Subcutaneous abdominal adipose tissue (tissue), 5 donors: ENCODE results near the gene SPCS3.
"Not testable (repeated sequence)": the region's sequence is repeated elsewhere in the genome, so short reads cannot be mapped to it uniquely, and the experiment has no call there.

ENCODE experiments used
- H3K27ac ChIP-seq: one replicate; pipeline ENCODE4 v1.7.0; 2013; ENCODE audit warnings: low read depth, mild to moderate bottlenecking, inconsistent platforms, low read length, moderate library complexity
- H3K27me3 ChIP-seq, 5 donors: one replicate each; pipeline ENCODE4 v1.7.0; 2013; ENCODE audit warnings: low read length in 5 of 5, inconsistent platforms in 1 of 5; ENCODE audit not compliant: control insufficient read depth in 5 of 5, insufficient read depth in 4 of 5
- H3K36me3 ChIP-seq, 5 donors: one replicate each; pipeline ENCODE4 v1.7.0; 2013; ENCODE audit warnings: low read length in 5 of 5; ENCODE audit not compliant: control insufficient read depth in 5 of 5, insufficient read depth in 5 of 5
- H3K4me1 ChIP-seq, 5 donors: one replicate each; pipeline ENCODE4 v1.7.0; 2013; ENCODE audit warnings: low read length in 5 of 5, mild to moderate bottlenecking in 3 of 5, moderate library complexity in 1 of 5; ENCODE audit not compliant: control insufficient read depth in 5 of 5, insufficient read depth in 5 of 5
- H3K4me3 ChIP-seq, 5 donors: one replicate each; pipeline ENCODE4 v1.7.0; 2013; ENCODE audit warnings: low read length in 5 of 5, low read depth in 1 of 5
- H3K9ac ChIP-seq, 5 donors: one replicate each; pipeline ENCODE4 v1.7.0; 2013; ENCODE audit warnings: low read length in 5 of 5, mild to moderate bottlenecking in 4 of 5, moderate library complexity in 3 of 5
- H3K9me3 ChIP-seq, 5 donors: one replicate each; pipeline ENCODE4 v1.7.0; 2013; ENCODE audit warnings: low read length in 5 of 5; ENCODE audit not compliant: control insufficient read depth in 5 of 5
- donor health status: healthy.
- donor health status: healthy.
- donor health status: healthy.
- donor health status: healthy.
- donor health status: healthy.

SPCS3 gene

GRCh38 chr4:176340871-176341685 is 21.3 kb downstream of the SPCS3 start:
- H3K27me3 ChIP-seq: no peaks in the 10 kb centered on the region
- H3K36me3 ChIP-seq: no peaks in the 10 kb centered on the region
- peaks cover 0 to 14% (median 6%) of the 10 kb centered on the region in 5 donors for H3K4me1 ChIP-seq
- peak overlapping the region in 4 of 5 donors; percentile 17 to 34 (median 24) for H3K4me3 ChIP-seq
- peaks cover 2 to 15% (median 11%) of the 10 kb centered on the region in 5 donors for H3K9me3 ChIP-seq
- H3K9ac ChIP-seq: peak overlapping the region in 1 of 5 donors; percentile 33
- no peak overlapping the region for H3K27ac ChIP-seq

- no peaks in the 10 kb centered on the region for H3K27me3 ChIP-seq
- H3K4me3 ChIP-seq: no peak overlapping the region
- peaks cover 2 to 15% (median 11%) of the 10 kb centered on the region in 5 donors for H3K9me3 ChIP-seq
- peaks cover 0 to 14% (median 4%) of the 10 kb centered on the region in 5 donors for H3K4me1 ChIP-seq
- H3K27ac ChIP-seq: no peak overlapping the region
- H3K9ac ChIP-seq: no peak overlapping the region
- H3K36me3 ChIP-seq: no peaks in the 10 kb centered on the region
Measured at GRCh38 chr4:176342384-176342783, 22.6 kb downstream of the SPCS3 start.

GRCh38 chr4:176343286-176343685 is 23.5 kb downstream of the SPCS3 start:
- H3K9me3 ChIP-seq: peaks cover 2 to 15% (median 11%) of the 10 kb centered on the region in 5 donors
- no peak overlapping the region for H3K9ac ChIP-seq
- H3K4me3 ChIP-seq: no peak overlapping the region
- H3K27me3 ChIP-seq: no peaks in the 10 kb centered on the region
- peaks cover 0 to 14% (median 4%) of the 10 kb centered on the region in 5 donors for H3K4me1 ChIP-seq
- H3K36me3 ChIP-seq: no peaks in the 10 kb centered on the region
- H3K27ac ChIP-seq: no peak overlapping the region

GRCh38 chr4:176345346-176345745 is 25.6 kb downstream of the SPCS3 start:
- Histone ChIP-seq H3K9ac (peak overlapping the region in 1 of 5 donors; percentile 41), H3K4me3 (peak overlapping the region in 4 of 5 donors; percentile 29 to 67 (median 47)), H3K4me1 (peaks cover 0 to 14% (median 2%) of the 10 kb centered on the region in 5 donors), H3K9me3 (peaks cover 2 to 15% (median 11%) of the 10 kb centered on the region in 5 donors)
- H3K27me3 ChIP-seq, H3K36me3 ChIP-seq, H3K27ac ChIP-seq: not testable (repeated sequence)

- peaks cover 2 to 15% (median 11%) of the 10 kb centered on the region in 5 donors for H3K9me3 ChIP-seq
Measured at GRCh38 chr4:176346836-176347235, 27.1 kb downstream of the SPCS3 start.

GRCh38 chr4:176350671-176351070 is 30.9 kb downstream of the SPCS3 start:
- Histone ChIP-seq H3K9ac (no peak overlapping the region), H3K4me3 (no peak overlapping the region), H3K27ac (no peak overlapping the region), H3K4me1 (peaks cover 0 to 1% (median 0%) of the 10 kb centered on the region in 5 donors), H3K9me3 (no peaks in the 10 kb centered on the region), H3K36me3 (no peaks in the 10 kb centered on the region), H3K27me3 (no peaks in the 10 kb centered on the region)

More at GRCh38 chr4:176346836-176347235, 27.1 kb downstream of the SPCS3 start:
- H3K4me1 ChIP-seq, H3K27ac ChIP-seq, H3K27me3 ChIP-seq, H3K4me3 ChIP-seq, H3K36me3 ChIP-seq, H3K9ac ChIP-seq: not testable (repeated sequence)

- H3K4me1 ChIP-seq: no peaks in the 10 kb centered on the region
- no peak overlapping the region for H3K27ac ChIP-seq
- H3K4me3 ChIP-seq: no peak overlapping the region
- no peaks in the 10 kb centered on the region for H3K36me3 ChIP-seq
- no peaks in the 10 kb centered on the region for H3K27me3 ChIP-seq
- H3K9ac ChIP-seq: no peak overlapping the region
- no peaks in the 10 kb centered on the region for H3K9me3 ChIP-seq
Measured at GRCh38 chr4:176354884-176355283, 35.1 kb downstream of the SPCS3 start.

GRCh38 chr4:176357359-176358082 is 37.8 kb downstream of the SPCS3 start:
- Histone ChIP-seq H3K27me3 (no peaks in the 10 kb centered on the region), H3K36me3 (no peaks in the 10 kb centered on the region), H3K4me3 (no peak overlapping the region), H3K9me3 (no peaks in the 10 kb centered on the region), H3K9ac (no peak overlapping the region), H3K27ac (no peak overlapping the region), H3K4me1 (no peaks in the 10 kb centered on the region)

GRCh38 chr4:176358083-176358469 is 38.3 kb downstream of the SPCS3 start:
- H3K9ac ChIP-seq: no peak overlapping the region
- H3K27ac ChIP-seq: no peak overlapping the region
- no peaks in the 10 kb centered on the region for H3K4me1 ChIP-seq
- no peaks in the 10 kb centered on the region for H3K27me3 ChIP-seq
- H3K4me3 ChIP-seq: no peak overlapping the region
- H3K9me3 ChIP-seq: no peaks in the 10 kb centered on the region
- H3K36me3 ChIP-seq: no peaks in the 10 kb centered on the region

GRCh38 chr4:176359590-176359989 is 39.8 kb downstream of the SPCS3 start:
- Histone ChIP-seq H3K36me3 (no peaks in the 10 kb centered on the region), H3K4me3 (no peak overlapping the region), H3K9ac (no peak overlapping the region), H3K27ac (no peak overlapping the region), H3K4me1 (no peaks in the 10 kb centered on the region), H3K27me3 (no peaks in the 10 kb centered on the region), H3K9me3 (no peaks in the 10 kb centered on the region)
